Measurements from ENCODE around the gene KDM3A. TPM values are rescaled to one million over a fixed set of nuclear protein-coding genes. Genes with fewer than 3 reads are reported as not detected.

KDM3A gene
- polyA plus RNA-seq, 1 donor from 2014 or later: 51.2 TPM

- Histone ChIP-seq H3K9ac (ENCODE audit: low read length) (no peak overlapping the region), H3K79me2 (replicated peaks; ENCODE audit: insufficient read depth, low read length) (no peaks in the 10 kb centered on the region), H3K4me2 (ENCODE audit: low read length) (no peak overlapping the region), H3K36me3 (ENCODE audit: insufficient read depth, low read length) (no peaks in the 10 kb centered on the region), H4K20me1 (ENCODE audit: insufficient read depth) (no peaks in the 10 kb centered on the region), H2AFZ (ENCODE audit: low read depth, low read length) (no peak overlapping the region), H3F3A (ENCODE audit: insufficient read depth, low read length, poor library complexity, severe bottlenecking) (no peaks in the 10 kb centered on the region), H3K4me3 (ENCODE audit: low read length) (no peak overlapping the region), H3K27me3 (ENCODE audit: insufficient read depth, low read depth, low read length) (no peaks in the 10 kb centered on the region), H3K9me3 (ENCODE audit: low read length) (no peaks in the 10 kb centered on the region), H3K27ac (ENCODE audit: low read length) (no peak overlapping the region), H3K9me2 (ENCODE audit: insufficient read depth, low read length) (no peaks in the 10 kb centered on the region)
- no peak for TF ChIP-seq SMC3 (conservative IDR thresholded peaks at IDR 0.05; ENCODE audit: poor library complexity)
- TF ChIP-seq RAD21 (conservative IDR thresholded peaks at IDR 0.05): no peak
- no peak for TF ChIP-seq POLR2AphosphoS5 (IDR thresholded peaks at IDR 0.05)
- TF ChIP-seq EP300 (conservative IDR thresholded peaks at IDR 0.05; ENCODE audit: poor library complexity, severe bottlenecking): no peak
- TF ChIP-seq TAF1 (IDR thresholded peaks at IDR 0.05; ENCODE audit: low read depth): no peak
- TF ChIP-seq EZH2 (IDR thresholded peaks at IDR 0.05; ENCODE audit: borderline replicate concordance, insufficient read depth, low read length, poor library complexity, severe bottlenecking): no peak
- no peak for TF ChIP-seq REST (IDR thresholded peaks at IDR 0.05; ENCODE audit: borderline replicate concordance)
- no peak for TF ChIP-seq CTCF (IDR thresholded peaks at IDR 0.05; ENCODE audit: poor library complexity, severe bottlenecking)
- TF ChIP-seq MXI1 (conservative IDR thresholded peaks at IDR 0.05; ENCODE audit: poor library complexity, severe bottlenecking): no peak
Measured at GRCh38 chr2:86397986-86398385, 43.2 kb upstream of the KDM3A start.

GRCh38 chr2:86398500-86399474 is 42.4 kb upstream of the KDM3A start:
- Histone ChIP-seq H3K27ac (ENCODE audit: low read length) (no peak overlapping the region), H3K79me2 (replicated peaks; ENCODE audit: insufficient read depth, low read length) (no peaks in the 10 kb centered on the region), H3K4me3 (ENCODE audit: low read length) (no peak overlapping the region), H3K4me2 (ENCODE audit: low read length) (no peak overlapping the region), H2AFZ (ENCODE audit: low read depth, low read length) (no peak overlapping the region), H3K36me3 (ENCODE audit: insufficient read depth, low read length) (no peaks in the 10 kb centered on the region), H3K27me3 (ENCODE audit: insufficient read depth, low read depth, low read length) (no peaks in the 10 kb centered on the region), H3K9ac (ENCODE audit: low read length) (no peak overlapping the region), H3K9me3 (ENCODE audit: low read length) (no peaks in the 10 kb centered on the region), H3K9me2 (ENCODE audit: insufficient read depth, low read length) (no peaks in the 10 kb centered on the region), H4K20me1 (ENCODE audit: insufficient read depth) (no peaks in the 10 kb centered on the region), H3F3A (ENCODE audit: insufficient read depth, low read length, poor library complexity, severe bottlenecking) (no peaks in the 10 kb centered on the region)
- no peak for TF ChIP-seq REST (IDR thresholded peaks at IDR 0.05; ENCODE audit: borderline replicate concordance)
- TF ChIP-seq MXI1 (conservative IDR thresholded peaks at IDR 0.05; ENCODE audit: poor library complexity, severe bottlenecking): no peak
